Measurements from ENCODE around the gene FAM234B.

DNA sequence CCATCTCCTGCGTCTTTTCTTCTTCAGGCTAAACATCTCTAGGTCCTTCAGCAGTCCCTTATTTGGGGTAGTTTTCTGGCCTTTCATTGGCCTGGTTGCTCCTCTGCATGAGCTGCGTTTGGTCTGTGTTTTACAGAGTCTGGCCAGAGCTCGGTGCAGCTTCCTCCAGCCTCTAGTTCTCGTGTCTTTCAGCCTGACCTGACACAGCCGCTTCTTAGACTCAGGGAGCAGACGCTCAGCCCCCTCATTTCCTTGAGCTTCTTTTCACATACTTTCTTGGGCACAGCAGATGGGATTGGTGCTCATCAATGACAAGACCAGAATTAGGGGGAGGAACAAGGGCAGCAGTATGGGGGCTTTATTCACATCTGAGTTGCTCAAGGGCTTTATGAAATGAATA is 72.8 kb downstream of the FAM234B start:
- TF ChIP-seq POLR2A (IDR thresholded peaks at IDR 0.05) (no peak), CTCF (IDR thresholded peaks at IDR 0.05) (no peak)
